K562 treated with DMSO at 1 percent for 48 hours (cell line): ENCODE data around the gene C16orf95. TPM values are rescaled to one million over a fixed set of nuclear protein-coding genes. Genes with fewer than 3 reads are reported as not detected.

Experiments
- total RNA-seq: library from RNA; unstranded; fragments of 300-600 nt; gene quantifications from 2 replicates; pipeline ENCODE4 v1.2.3, GENCODE V29; 2022; ENCODE audit warnings: low replicate concordance; ENCODE audit errors: extremely low read depth

Gene C16orf95, protein sequence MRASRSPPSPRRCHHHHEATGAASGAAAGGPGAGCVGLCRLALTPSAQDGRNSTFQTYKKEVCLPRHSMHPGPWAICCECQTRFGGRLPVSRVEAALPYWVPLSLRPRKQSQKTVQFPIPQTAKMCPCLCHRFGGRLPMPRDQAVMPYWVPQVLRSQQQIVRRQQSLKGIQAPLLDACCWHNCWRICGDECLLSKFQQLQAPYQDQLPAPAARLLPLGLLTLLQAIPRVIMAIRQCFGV
- not detected in 2 replicates for total RNA-seq

DNA sequence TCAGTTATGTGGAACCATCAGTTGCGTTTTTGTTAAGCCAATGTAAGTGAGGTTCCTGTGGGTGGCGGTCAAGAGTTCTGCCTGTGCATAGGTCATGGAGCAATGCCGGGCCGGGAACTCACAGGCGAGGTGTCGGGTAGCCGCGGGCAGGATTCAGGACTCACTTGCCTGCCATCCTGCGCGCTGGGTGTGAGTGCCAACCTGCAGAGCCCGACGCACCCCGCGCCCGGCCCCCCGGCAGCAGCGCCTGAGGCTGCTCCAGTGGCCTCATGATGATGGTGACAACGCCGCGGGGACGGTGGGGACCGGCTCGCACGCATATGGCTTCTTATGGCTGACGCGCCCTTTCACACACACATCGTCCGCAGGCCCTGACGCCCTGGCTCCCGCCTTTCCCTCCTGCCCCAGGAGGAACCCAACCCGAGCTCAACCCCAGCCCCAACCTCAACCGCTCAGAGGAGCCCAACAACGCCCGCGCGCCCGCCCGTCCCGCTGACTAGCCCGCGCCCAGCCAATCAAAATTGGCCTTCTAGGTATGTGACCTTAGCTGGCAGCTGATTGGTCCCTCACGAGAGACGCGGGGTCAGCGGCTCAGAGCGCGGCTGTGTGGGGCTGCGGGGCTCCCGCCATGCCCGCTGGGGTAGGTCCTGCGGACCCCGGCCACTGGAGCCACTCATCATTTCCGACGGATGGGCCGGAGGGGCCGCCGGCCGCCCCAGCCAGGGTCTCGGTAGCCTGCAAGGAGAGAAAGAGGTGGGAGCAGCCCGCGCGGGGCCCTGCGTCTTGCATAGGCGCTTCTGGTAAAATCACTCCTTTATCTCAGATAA is at the start of gene C16orf95:
Gene C16orf95, minus strand, starts transcription at position 470 of the 827 bp plus-strand sequence. Its CDS starts 150 bp downstream, at position 320.

Other genes starting within 250 kb of the C16orf95 start
- not detected in 2 replicates for gene FBXO31, start 66.4 kb upstream of the C16orf95 start, total RNA-seq
- 141 TPM in 1 of 2 replicates, not detected in the other for gene MAP1LC3B, start 74.9 kb upstream of the C16orf95 start, total RNA-seq
- not detected in 2 replicates for gene ZCCHC14, start 175.6 kb upstream of the C16orf95 start, total RNA-seq